AG04450 (cell line): ENCODE measurements around the gene BTAF1. TPM values are rescaled to one million over a fixed set of nuclear protein-coding genes. Genes with fewer than 3 reads are reported as not detected.

ENCODE experiments used
- CTCF ChIA-PET: fragments of 300-600, 350-600 bp; formaldehyde crosslinking; extraction: SDS; loops from one replicate; lab custom pipeline; 2022; ENCODE audit warnings: antibody characterized with exemption, inconsistent platforms; lab: Charles Lee
- POLR2A ChIA-PET: fragments of 350-600 bp; formaldehyde crosslinking; extraction: SDS; loops from one replicate; lab custom pipeline; 2021; ENCODE audit warnings: antibody characterized with exemption, inconsistent platforms; lab: Yijun Ruan, JAX
- DNase-seq: peaks from one replicate; pipeline ENCODE4 v3.0.0-alpha.2; 2011; ENCODE audit warnings: low read depth, low spot score
- H3K27ac ChIP-seq: one replicate; pipeline ENCODE4 v1.5.1; 2012; ENCODE audit warnings: low read depth, low read length, control low read depth
- H3K27me3 ChIP-seq: one replicate; pipeline ENCODE4 v1.6.0; 2012; ENCODE audit warnings: low read length; ENCODE audit not compliant: control insufficient read depth, insufficient read depth
- H3K4me3 ChIP-seq: 2 replicates; pipeline ENCODE4 v1.5.1; 2011; ENCODE audit warnings: mild to moderate bottlenecking, low read depth, low read length, control low read depth
- H3K9me3 ChIP-seq: 2 replicates; pipeline ENCODE4 v1.5.1; 2012; ENCODE audit warnings: low read length; ENCODE audit not compliant: control insufficient read depth, insufficient read depth
- polyA plus RNA-seq: library from polyadenylated mRNA; depleted of rRNA; stranded (reverse); fragments of >200 nt; gene quantifications from 2 replicates; pipeline ENCODE4 v1.2.3, GENCODE V29; 2011
- TF ChIP-seq, protein P1 (sequence below): IDR thresholded peaks from 2 replicates; pipeline ENCODE4 v1.5.1; 2011; ENCODE audit warnings: low read depth, low read length, control low read depth, inconsistent platforms

Gene BTAF1
- polyA plus RNA-seq, 1 experiment: 35.0 TPM

DNA sequence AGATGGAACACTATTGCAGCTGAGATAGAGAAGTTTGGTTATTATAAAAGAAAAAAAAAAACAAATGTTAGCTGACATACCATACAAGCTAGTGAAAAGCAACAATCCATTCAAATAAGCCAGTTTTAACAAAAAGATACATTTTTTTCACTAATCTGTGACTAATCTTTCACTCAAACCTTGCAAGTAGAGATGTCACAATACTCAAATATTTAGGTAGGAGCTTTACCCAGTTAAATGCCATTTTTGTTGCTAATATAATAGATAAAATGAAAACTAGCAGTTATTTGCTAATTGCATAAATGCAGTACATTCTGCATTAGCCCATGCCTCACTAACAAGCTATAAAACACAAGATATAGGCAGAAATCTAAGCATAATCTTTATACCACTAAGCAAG, 123.6 kb downstream of the BTAF1 start:
- ChIA-PET POLR2A (interaction anchor here (0.7 kb wide), 1 partner anchor 54 kb away, joined by 4 read pairs; no protein-coding TSS in a partner anchor), CTCF (interaction anchor here (0.6 to 1.0 kb wide), 2 partner anchors 10 to 135 kb away, joined by 3 read pairs; no protein-coding TSS in a partner anchor)
- no peak overlapping the region for H3K27ac ChIP-seq
- H3K9me3 ChIP-seq: peaks cover 4% of the 10 kb centered on the region; the same call in 1 of the 2 replicates
- TF ChIP-seq, protein P1, sequence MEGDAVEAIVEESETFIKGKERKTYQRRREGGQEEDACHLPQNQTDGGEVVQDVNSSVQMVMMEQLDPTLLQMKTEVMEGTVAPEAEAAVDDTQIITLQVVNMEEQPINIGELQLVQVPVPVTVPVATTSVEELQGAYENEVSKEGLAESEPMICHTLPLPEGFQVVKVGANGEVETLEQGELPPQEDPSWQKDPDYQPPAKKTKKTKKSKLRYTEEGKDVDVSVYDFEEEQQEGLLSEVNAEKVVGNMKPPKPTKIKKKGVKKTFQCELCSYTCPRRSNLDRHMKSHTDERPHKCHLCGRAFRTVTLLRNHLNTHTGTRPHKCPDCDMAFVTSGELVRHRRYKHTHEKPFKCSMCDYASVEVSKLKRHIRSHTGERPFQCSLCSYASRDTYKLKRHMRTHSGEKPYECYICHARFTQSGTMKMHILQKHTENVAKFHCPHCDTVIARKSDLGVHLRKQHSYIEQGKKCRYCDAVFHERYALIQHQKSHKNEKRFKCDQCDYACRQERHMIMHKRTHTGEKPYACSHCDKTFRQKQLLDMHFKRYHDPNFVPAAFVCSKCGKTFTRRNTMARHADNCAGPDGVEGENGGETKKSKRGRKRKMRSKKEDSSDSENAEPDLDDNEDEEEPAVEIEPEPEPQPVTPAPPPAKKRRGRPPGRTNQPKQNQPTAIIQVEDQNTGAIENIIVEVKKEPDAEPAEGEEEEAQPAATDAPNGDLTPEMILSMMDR: no peak
- DNase-seq: no peak
- H3K27me3 ChIP-seq: no peaks in the 10 kb centered on the region
- H3K4me3 ChIP-seq: no peak overlapping the region

DNA sequence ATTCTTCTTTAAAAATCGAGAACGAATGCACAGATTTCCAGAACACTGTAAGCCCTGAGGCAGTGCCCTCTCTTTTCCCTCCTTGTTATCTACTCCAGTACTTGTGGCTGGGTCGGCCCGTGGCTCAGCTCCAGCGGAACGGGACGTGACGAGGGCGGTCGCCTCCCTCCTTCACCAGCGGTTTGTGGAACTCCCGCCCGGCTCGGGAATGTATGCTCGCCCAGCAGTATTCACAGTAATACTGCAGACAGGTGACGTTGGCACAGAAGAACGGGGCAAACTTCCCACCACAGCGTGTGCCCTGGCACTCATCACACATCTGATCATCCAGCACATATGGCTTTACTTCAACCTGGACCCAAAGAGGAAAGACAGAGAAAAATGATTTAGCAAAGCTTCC, 128.5 kb downstream of the BTAF1 start:
- TF ChIP-seq, protein P1: no peak
- H3K4me3 ChIP-seq: no peak overlapping the region
- H3K9me3 ChIP-seq: no peaks in the 10 kb centered on the region
- no peaks in the 10 kb centered on the region for H3K27me3 ChIP-seq
- H3K27ac ChIP-seq: no peak overlapping the region
- DNase-seq: no peak
- ChIA-PET POLR2A (no interaction called here), CTCF (no interaction called here)

DNA sequence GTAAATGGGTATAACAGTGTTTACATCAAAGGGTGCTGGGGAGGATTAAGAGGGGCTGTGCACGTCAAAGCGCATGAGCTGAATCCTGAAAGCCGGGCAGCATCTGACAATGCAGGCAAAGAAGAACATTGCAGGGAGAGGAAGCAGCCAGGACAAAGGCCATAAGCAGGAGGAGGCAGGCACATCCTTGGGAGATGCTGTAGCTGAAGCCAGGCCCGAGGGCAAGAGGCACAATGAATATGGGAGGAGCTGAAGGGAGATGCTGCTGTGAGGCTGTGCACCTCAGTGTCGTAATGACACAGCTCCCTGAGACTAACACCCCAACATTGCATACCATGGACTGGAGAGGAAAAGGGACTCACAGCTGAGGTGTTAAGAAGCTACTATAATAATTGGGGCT, 129.2 kb downstream of the BTAF1 start:
- POLR2A ChIA-PET: no interaction called here
- DNase-seq: no peak
- CTCF ChIA-PET: no interaction called here
- no peaks in the 10 kb centered on the region for H3K27me3 ChIP-seq
- no peak overlapping the region for H3K27ac ChIP-seq
- no peaks in the 10 kb centered on the region for H3K9me3 ChIP-seq
- TF ChIP-seq, protein P1: no peak
- no peak overlapping the region for H3K4me3 ChIP-seq

DNA sequence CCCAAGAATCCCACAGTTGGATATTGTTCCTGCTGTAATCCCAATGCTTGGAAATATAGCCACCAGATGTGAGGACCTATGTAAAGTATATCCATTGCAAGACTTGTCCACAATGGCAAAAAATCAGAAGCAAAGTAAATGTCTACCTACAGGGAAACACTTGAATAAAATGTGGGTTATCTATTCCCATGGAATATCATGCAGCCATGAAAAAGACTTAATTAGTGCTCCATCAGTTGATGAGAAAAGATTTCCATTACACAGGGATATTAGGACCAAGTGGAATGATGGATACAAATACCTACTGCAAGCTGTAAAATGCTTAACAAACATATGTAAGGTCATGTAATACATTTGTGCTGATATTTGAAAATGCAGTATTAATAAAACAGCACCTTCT, 131.2 kb downstream of the BTAF1 start:
- ChIA-PET POLR2A (no interaction called here), CTCF (no interaction called here)
- no peaks in the 10 kb centered on the region for H3K27me3 ChIP-seq
- no peaks in the 10 kb centered on the region for H3K9me3 ChIP-seq
- no peak for DNase-seq
- H3K4me3 ChIP-seq: no peak overlapping the region
- TF ChIP-seq, protein P1: no peak
- H3K27ac ChIP-seq: no peak overlapping the region

DNA sequence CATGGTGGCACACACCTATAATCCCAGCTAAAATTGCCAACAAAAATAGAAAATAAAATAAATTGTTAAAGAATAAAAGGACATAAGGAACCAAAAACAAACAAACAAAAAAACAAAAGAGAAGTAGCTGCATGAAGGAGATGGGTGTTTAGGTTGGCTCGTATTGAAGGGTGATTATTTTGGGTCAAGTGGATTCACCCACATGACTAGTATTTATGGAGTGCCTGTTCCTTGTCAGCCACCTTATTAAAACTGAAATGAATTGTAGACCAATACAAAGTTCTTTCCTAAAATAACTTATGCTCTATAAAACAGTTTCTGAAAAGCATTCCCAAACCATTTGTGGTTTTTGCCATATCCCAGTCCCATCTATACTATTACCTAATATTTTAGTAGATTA, 138.7 kb downstream of the BTAF1 start:
- H3K4me3 ChIP-seq: no peak overlapping the region
- H3K9me3 ChIP-seq: no peaks in the 10 kb centered on the region
- POLR2A ChIA-PET: no interaction called here
- H3K27me3 ChIP-seq: no peaks in the 10 kb centered on the region
- TF ChIP-seq, protein P1: no peak
- CTCF ChIA-PET: interaction anchor here (0.7 kb wide), 1 partner anchor 230 kb away, joined by 3 read pairs; no protein-coding TSS in a partner anchor
- DNase-seq: no peak
- H3K27ac ChIP-seq: no peak overlapping the region
